DOHH2 (cell line): ENCODE measurements around the gene MFAP3L.

Source experiments
- H3F3A ChIP-seq: fragments of 200-600 bp; sonication (generic), shearing (Covaris generic); 2 replicates; pipeline ENCODE4 v1.6.0; 2016; ENCODE audit warnings: antibody characterized with exemption, mild to moderate bottlenecking; ENCODE audit not compliant: control insufficient read depth, insufficient read depth
- H3K27ac ChIP-seq: fragments of 200-600 bp; sonication (generic); 2 replicates; pipeline ENCODE4 v1.5.1; 2014; ENCODE audit warnings: low read depth, mild to moderate bottlenecking, low read length, moderate library complexity
- H3K27me3 ChIP-seq: fragments of 200-600 bp; sonication (generic); 2 replicates; pipeline ENCODE4 v1.6.1; 2014; ENCODE audit warnings: mild to moderate bottlenecking, low read length, mixed read lengths; ENCODE audit not compliant: control insufficient read depth
- H3K36me3 ChIP-seq: fragments of 200-600 bp; sonication (generic); 2 replicates; pipeline ENCODE4 v1.6.1; 2014; ENCODE audit warnings: mild to moderate bottlenecking, low read length, moderate library complexity, mixed read lengths; ENCODE audit not compliant: control insufficient read depth
- H3K4me1 ChIP-seq: fragments of 200-600 bp; sonication (generic); 2 replicates; pipeline ENCODE4 v1.6.1; 2014; ENCODE audit warnings: mild to moderate bottlenecking, low read length, mixed read lengths; ENCODE audit not compliant: control insufficient read depth
- H3K4me2 ChIP-seq: fragments of 200-600 bp; sonication (generic); 2 replicates; pipeline ENCODE4 v1.6.0; 2014; ENCODE audit warnings: mild to moderate bottlenecking, low read length, moderate library complexity
- H3K4me3 ChIP-seq: fragments of 200-600 bp; sonication (generic); 2 replicates; pipeline ENCODE4 v1.5.1; 2014; ENCODE audit warnings: mild to moderate bottlenecking, low read length, mixed read lengths
- H3K79me2 ChIP-seq: fragments of 200-600 bp; sonication (generic); 2 replicates; pipeline ENCODE4 v1.6.1; 2014; ENCODE audit warnings: mild to moderate bottlenecking, low read length, mixed read lengths; ENCODE audit not compliant: control insufficient read depth
- H3K9me2 ChIP-seq: fragments of 200-600 bp; sonication (generic); replicated peaks from 2 replicates; pipeline ENCODE4 v1.6.1; 2014; ENCODE audit warnings: mild to moderate bottlenecking, low read length, mixed read lengths; ENCODE audit not compliant: control insufficient read depth
- H3K9me3 ChIP-seq: fragments of 200-600 bp; sonication (generic); 2 replicates; pipeline ENCODE4 v1.6.1; 2014; ENCODE audit warnings: antibody characterized with exemption, low read length, mixed read lengths; ENCODE audit not compliant: control insufficient read depth, insufficient read depth
- H4K20me1 ChIP-seq: fragments of 200-600 bp; sonication (generic); 2 replicates; pipeline ENCODE4 v1.6.0; 2014; ENCODE audit warnings: low read depth, mild to moderate bottlenecking, antibody characterized with exemption, low read length, moderate library complexity; ENCODE audit not compliant: control insufficient read depth, insufficient read depth
- CTCF ChIP-seq: fragments of 200-600 bp; sonication (generic); IDR thresholded peaks from one replicate; pipeline ENCODE4 v1.5.1; 2014; ENCODE audit warnings: antibody characterized with exemption, mild to moderate bottlenecking, low read depth, low read length; ENCODE audit not compliant: poor library complexity, severe bottlenecking
- EZH2phosphoT487 ChIP-seq: fragments of 200-600 bp; sonication (generic); IDR thresholded peaks from 2 replicates; pipeline ENCODE4 v1.6.1; 2017; ENCODE audit warnings: borderline replicate concordance, mild to moderate bottlenecking, antibody characterized with exemption, low read length, moderate library complexity, mixed read lengths

MFAP3L gene

DNA sequence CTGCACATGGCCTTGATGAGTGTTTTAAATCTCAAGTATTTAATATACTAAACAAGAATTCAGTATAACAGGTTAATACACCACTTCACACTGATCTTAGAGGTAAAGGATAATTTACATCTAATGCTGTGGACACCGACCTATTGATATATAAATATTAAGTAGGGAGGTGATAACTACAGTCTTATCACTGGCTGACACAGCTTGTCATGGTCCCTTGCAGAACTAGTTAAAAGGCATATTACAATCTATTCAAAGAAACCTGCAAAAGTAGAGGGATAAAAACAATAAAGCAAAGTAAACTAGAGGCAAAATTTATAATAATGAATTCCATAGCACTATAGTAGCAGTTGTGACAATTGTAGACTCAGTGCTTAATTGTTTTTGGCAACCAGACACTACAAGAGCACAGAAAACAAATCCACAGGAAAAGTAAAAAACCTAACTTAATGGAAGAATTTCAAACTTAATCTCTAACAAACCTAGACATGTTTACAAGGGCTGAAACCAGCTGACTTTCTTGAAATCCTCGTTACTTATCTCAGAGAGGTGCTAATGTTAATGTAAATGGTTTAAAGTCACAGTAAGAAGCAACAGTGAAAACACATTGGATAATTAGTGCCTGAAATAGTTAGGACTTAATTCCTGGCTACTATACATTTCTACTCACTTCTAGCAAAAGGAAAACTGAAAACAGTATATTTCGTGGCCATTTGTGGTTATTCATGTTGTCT, 25.0 kb downstream of the MFAP3L start:
- H3K9me3 ChIP-seq: no peaks in the 10 kb centered on the region
- H3K4me2 ChIP-seq: no peak overlapping the region
- no peaks in the 10 kb centered on the region for H3K4me1 ChIP-seq
- no peaks in the 10 kb centered on the region for H4K20me1 ChIP-seq
- H3K79me2 ChIP-seq: no peaks in the 10 kb centered on the region
- H3K27ac ChIP-seq: no peak overlapping the region
- no peak overlapping the region for H3K4me3 ChIP-seq
- H3K9me2 ChIP-seq: no peaks in the 10 kb centered on the region
- H3K36me3 ChIP-seq: no peaks in the 10 kb centered on the region
- no peaks in the 10 kb centered on the region; the same call in 1 of the 2 replicates for H3K27me3 ChIP-seq
- H3F3A ChIP-seq: no peaks in the 10 kb centered on the region
- TF ChIP-seq EZH2phosphoT487 (no peak), CTCF (no peak)

DNA sequence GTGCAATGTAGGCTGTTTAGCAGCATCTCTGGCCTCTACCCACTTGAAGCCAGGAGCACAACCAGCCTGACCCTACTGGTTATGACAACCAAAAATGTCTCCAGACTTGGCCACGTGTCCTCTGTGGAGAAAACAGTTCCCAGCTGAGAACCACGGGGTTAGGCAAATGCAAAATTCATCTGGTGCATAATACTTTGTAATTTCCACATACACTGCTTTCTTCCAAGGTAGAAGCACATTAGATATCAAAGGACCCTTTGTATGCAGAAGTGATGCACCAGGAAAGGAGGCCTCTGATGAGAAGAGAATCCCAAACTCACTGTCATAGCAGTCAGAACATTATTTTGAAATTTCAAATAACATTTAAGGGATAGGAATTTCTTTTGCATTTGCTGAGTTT, 26.3 kb downstream of the MFAP3L start:
- Histone ChIP-seq H3K36me3 (no peaks in the 10 kb centered on the region), H3K4me2 (no peak overlapping the region), H3K27ac (no peak overlapping the region), H3K9me2 (no peaks in the 10 kb centered on the region), H3K79me2 (no peaks in the 10 kb centered on the region), H3K9me3 (no peaks in the 10 kb centered on the region), H4K20me1 (no peaks in the 10 kb centered on the region), H3K27me3 (no peaks in the 10 kb centered on the region; the same call in 1 of the 2 replicates), H3K4me1 (no peaks in the 10 kb centered on the region), H3K4me3 (no peak overlapping the region), H3F3A (no peaks in the 10 kb centered on the region)
- no peak for TF ChIP-seq CTCF

DNA sequence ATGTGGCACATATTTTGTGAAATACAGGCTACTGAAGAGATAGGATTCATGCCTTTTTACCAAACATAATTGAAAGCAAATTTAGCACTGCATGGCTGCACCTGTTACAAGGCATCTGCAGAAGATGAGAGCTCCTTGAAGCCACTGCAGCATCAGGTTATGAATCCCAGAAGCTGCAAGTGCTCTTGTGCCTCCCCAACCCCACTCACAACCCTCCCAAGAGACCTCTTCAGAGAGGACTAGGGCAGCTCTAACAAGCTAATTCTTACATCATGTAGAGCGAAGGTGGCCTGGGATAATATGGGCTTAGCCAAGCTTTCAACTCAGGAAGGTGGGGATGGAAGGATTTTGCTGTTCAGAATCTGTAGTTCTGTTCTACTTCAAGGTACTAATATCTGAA, 27.2 kb downstream of the MFAP3L start:
- no peaks in the 10 kb centered on the region; the same call in 1 of the 2 replicates for H3K27me3 ChIP-seq
- no peaks in the 10 kb centered on the region for H3K79me2 ChIP-seq
- H3K9me3 ChIP-seq: no peaks in the 10 kb centered on the region
- no peaks in the 10 kb centered on the region for H4K20me1 ChIP-seq
- H3K36me3 ChIP-seq: no peaks in the 10 kb centered on the region
- H3K4me1 ChIP-seq: no peaks in the 10 kb centered on the region
- H3K27ac ChIP-seq: no peak overlapping the region
- no peaks in the 10 kb centered on the region for H3K9me2 ChIP-seq
- no peak overlapping the region for H3K4me3 ChIP-seq
- no peaks in the 10 kb centered on the region for H3F3A ChIP-seq
- TF ChIP-seq EZH2phosphoT487 (no peak), CTCF (no peak)
- H3K4me2 ChIP-seq: no peak overlapping the region
